ENCODE results near the gene LASP1. TPM values are rescaled to one million over a fixed set of nuclear protein-coding genes. Genes with fewer than 3 reads are reported as not detected.

The LASP1 gene
- total RNA-seq, 2 donors from 2014 or later, result 116 to 172 TPM

Other genes with a start within 250 kb of the LASP1 start
- gene EPOP, start 195.1 kb upstream of the LASP1 start, total RNA-seq, result 10 to 100 TPM; 29.6 to 39.1 TPM
- gene MLLT6, start 164.8 kb upstream of the LASP1 start, total RNA-seq, result 100 to 1,000 TPM; 232 to 395 TPM
- 10 to 100 TPM; 36.1 to 57.3 TPM for gene CISD3, start 139.7 kb upstream of the LASP1 start, total RNA-seq
- gene PCGF2, start 121.7 kb upstream of the LASP1 start, total RNA-seq, result 1 to 10 TPM; 1.6 to 4.3 TPM
- gene PSMB3, start 117.3 kb upstream of the LASP1 start, total RNA-seq, result 100 to 1,000 TPM; 235 to 375 TPM
- gene PIP4K2B, start 70.5 kb upstream of the LASP1 start, total RNA-seq, result 10 to 100 TPM; 37.1 to 43.8 TPM
- 10 to 100 TPM; 28.1 to 37.1 TPM for gene CWC25, start 44.7 kb upstream of the LASP1 start, total RNA-seq
- 1,000 to 10,000 TPM; 1,686 to 2,077 TPM for gene RPL23, start 16.3 kb upstream of the LASP1 start, total RNA-seq
- not detected for gene FBXO47, start 97.3 kb downstream of the LASP1 start, total RNA-seq

All from activated T-helper 17 cell treated with anti-CD3 and anti-CD28 coated beads, Interleukin-2, amount 50 U/mL, for 72 hours (primary cell).